Activated naive CD8-positive, alpha-beta T cell treated with anti-CD3 and anti-CD28 coated beads, Interleukin-2, amount 10 ng/mL, durations not matched to agents 7 days and 5 days (primary cell): ENCODE measurements around the gene JPH2. TPM values are rescaled to one million over a fixed set of nuclear protein-coding genes. Genes with fewer than 3 reads are reported as not detected.

Experiments
- ATAC-seq: fragments of 150-1000 bp; cut with Tn5 transposase; one replicate; pipeline ENCODE4 v1.10.0; 2021; ENCODE audit warnings: low read depth, moderate library complexity
- POLR2A ChIA-PET: fragments of 350-600 bp; sonication (Branson Sonifier 250); formaldehyde crosslinking; loops from one replicate; lab custom pipeline; 2021; ENCODE audit warnings: antibody characterized with exemption; lab: Charles Lee
- DNase-seq: peaks from one replicate; pipeline ENCODE4 v3.0.0; 2021
- H3K27ac Mint-ChIP-seq: one replicate; pipeline ENCODE4 v1.8.0; 2022; ENCODE audit warnings: mild to moderate bottlenecking, mixed read lengths
- H3K27me3 Mint-ChIP-seq: one replicate; pipeline ENCODE4 v1.8.0; 2022; ENCODE audit warnings: mild to moderate bottlenecking, moderate library complexity, mixed read lengths
- H3K36me3 Mint-ChIP-seq: one replicate; pipeline ENCODE4 v1.8.0; 2021; ENCODE audit warnings: mild to moderate bottlenecking, mixed read lengths
- H3K4me1 Mint-ChIP-seq: one replicate; pipeline ENCODE4 v1.8.0; 2021; ENCODE audit warnings: mixed read lengths
- H3K4me3 Mint-ChIP-seq: one replicate; pipeline ENCODE4 v1.8.0; 2022; ENCODE audit warnings: mild to moderate bottlenecking, moderate library complexity, mixed read lengths
- H3K9me3 Mint-ChIP-seq: one replicate; pipeline ENCODE4 v1.8.0; 2021; ENCODE audit warnings: mixed read lengths
- total RNA-seq, 2 experiments: library from RNA; stranded (reverse); gene quantifications; one replicate each; pipeline ENCODE4 v1.2.3, GENCODE V29; 2021

Gene JPH2
- total RNA-seq, 2 experiments from 2014 or later = 0.36 to 0.37 TPM

GRCh38 chr20:44083220-44083933 is 103.6 kb downstream of the JPH2 start:
- no peak overlapping the region for H3K4me3 Mint-ChIP-seq
- POLR2A ChIA-PET = no interaction called here
- peaks cover 12% of the 10 kb centered on the region for H3K4me1 Mint-ChIP-seq
- H3K27ac Mint-ChIP-seq = no peak overlapping the region
- peaks cover 3% of the 10 kb centered on the region for H3K27me3 Mint-ChIP-seq
- DNase-seq = no peak
- no peak for ATAC-seq
- no peaks in the 10 kb centered on the region for H3K9me3 Mint-ChIP-seq
- H3K36me3 Mint-ChIP-seq = no peaks in the 10 kb centered on the region

GRCh38 chr20:44081888-44082287 is 105.1 kb downstream of the JPH2 start:
- Mint-ChIP-seq H3K4me3 (no peak overlapping the region), H3K9me3 (no peaks in the 10 kb centered on the region), H3K27me3 (peaks cover 6% of the 10 kb centered on the region), H3K27ac (no peak overlapping the region), H3K36me3 (no peaks in the 10 kb centered on the region), H3K4me1 (peaks cover 15% of the 10 kb centered on the region)
- DNase-seq (no peak), ATAC-seq (no peak)
- POLR2A ChIA-PET = no interaction called here

- H3K4me1 Mint-ChIP-seq = peaks cover 15% of the 10 kb centered on the region
- no peaks in the 10 kb centered on the region for H3K36me3 Mint-ChIP-seq
- POLR2A ChIA-PET = interaction anchor here (1.1 kb wide), 1 partner anchor 331 kb away, joined by 4 read pairs; no protein-coding TSS in a partner anchor
- H3K27ac Mint-ChIP-seq = no peak overlapping the region
- H3K27me3 Mint-ChIP-seq = peaks cover 6% of the 10 kb centered on the region
- DNase-seq = no peak
- no peak overlapping the region for H3K4me3 Mint-ChIP-seq
- no peaks in the 10 kb centered on the region for H3K9me3 Mint-ChIP-seq
- ATAC-seq = no peak
These were observed 105.5 kb downstream of the JPH2 start for GRCh38 chr20:44081476-44081875.

- Mint-ChIP-seq H3K4me3 (no peak overlapping the region), H3K27ac (no peak overlapping the region), H3K4me1 (peaks cover 15% of the 10 kb centered on the region), H3K27me3 (peaks cover 6% of the 10 kb centered on the region), H3K9me3 (no peaks in the 10 kb centered on the region), H3K36me3 (no peaks in the 10 kb centered on the region)
- POLR2A ChIA-PET = interaction anchor here (1.1 kb wide), 1 partner anchor 330 kb away, joined by 4 read pairs; no protein-coding TSS in a partner anchor
- DNase-seq (peak; percentile 70), ATAC-seq (peak; percentile 89)
These were observed 106.2 kb downstream of the JPH2 start for GRCh38 chr20:44080646-44081267.

GRCh38 chr20:44080064-44080463 is 106.9 kb downstream of the JPH2 start:
- H3K9me3 Mint-ChIP-seq = no peaks in the 10 kb centered on the region
- DNase-seq (no peak), ATAC-seq (no peak)
- no peak overlapping the region for H3K27ac Mint-ChIP-seq
- no peak overlapping the region for H3K4me3 Mint-ChIP-seq
- H3K27me3 Mint-ChIP-seq = peaks cover 9% of the 10 kb centered on the region
- POLR2A ChIA-PET = no interaction called here
- H3K4me1 Mint-ChIP-seq = peaks cover 17% of the 10 kb centered on the region
- no peaks in the 10 kb centered on the region for H3K36me3 Mint-ChIP-seq

- Mint-ChIP-seq H3K4me3 (no peak overlapping the region), H3K27me3 (peaks cover 9% of the 10 kb centered on the region), H3K4me1 (peaks cover 23% of the 10 kb centered on the region), H3K9me3 (no peaks in the 10 kb centered on the region), H3K36me3 (no peaks in the 10 kb centered on the region), H3K27ac (no peak overlapping the region)
- DNase-seq = no peak
- no peak for ATAC-seq
- POLR2A ChIA-PET = no interaction called here
These were observed 107.7 kb downstream of the JPH2 start for GRCh38 chr20:44079291-44079690.

- POLR2A ChIA-PET = no interaction called here
- Mint-ChIP-seq H3K27ac (no peak overlapping the region), H3K4me1 (peaks cover 43% of the 10 kb centered on the region), H3K27me3 (peaks cover 10% of the 10 kb centered on the region), H3K36me3 (no peaks in the 10 kb centered on the region), H3K9me3 (no peaks in the 10 kb centered on the region), H3K4me3 (no peak overlapping the region)
- DNase-seq (no peak), ATAC-seq (no peak)
These were observed 111.1 kb downstream of the JPH2 start for GRCh38 chr20:44075950-44076232.

GRCh38 chr20:44075191-44075949 is 111.6 kb downstream of the JPH2 start:
- no peak overlapping the region for H3K4me3 Mint-ChIP-seq
- peak; percentile 27 for DNase-seq

GRCh38 chr20:44074252-44075151 is 112.5 kb downstream of the JPH2 start:
- ATAC-seq = no peak
- Mint-ChIP-seq H3K9me3 (no peaks in the 10 kb centered on the region), H3K4me3 (no peak overlapping the region), H3K27me3 (peaks cover 10% of the 10 kb centered on the region), H3K36me3 (no peaks in the 10 kb centered on the region), H3K27ac (no peak overlapping the region), H3K4me1 (peaks cover 48% of the 10 kb centered on the region)
- POLR2A ChIA-PET = no interaction called here
- peak; percentile 26 for DNase-seq

More at GRCh38 chr20:44075191-44075949, 111.6 kb downstream of the JPH2 start:
- peaks cover 10% of the 10 kb centered on the region for H3K27me3 Mint-ChIP-seq
- POLR2A ChIA-PET = no interaction called here
- H3K36me3 Mint-ChIP-seq = no peaks in the 10 kb centered on the region
- H3K27ac Mint-ChIP-seq = no peak overlapping the region
- H3K4me1 Mint-ChIP-seq = peaks cover 44% of the 10 kb centered on the region
- H3K9me3 Mint-ChIP-seq = no peaks in the 10 kb centered on the region
- ATAC-seq = no peak

- no peaks in the 10 kb centered on the region for H3K36me3 Mint-ChIP-seq
- no peak for ATAC-seq
- H3K27me3 Mint-ChIP-seq = peaks cover 10% of the 10 kb centered on the region
- H3K27ac Mint-ChIP-seq = no peak overlapping the region
- no peak overlapping the region for H3K4me3 Mint-ChIP-seq
- POLR2A ChIA-PET = no interaction called here
- DNase-seq = peak; percentile 20
- H3K9me3 Mint-ChIP-seq = no peaks in the 10 kb centered on the region
- H3K4me1 Mint-ChIP-seq = peaks cover 52% of the 10 kb centered on the region
These were observed 113.3 kb downstream of the JPH2 start for GRCh38 chr20:44073675-44074071.

GRCh38 chr20:44073011-44073674 is 113.8 kb downstream of the JPH2 start:
- Mint-ChIP-seq H3K4me1 (peaks cover 53% of the 10 kb centered on the region), H3K27ac (no peak overlapping the region), H3K4me3 (no peak overlapping the region), H3K9me3 (no peaks in the 10 kb centered on the region), H3K27me3 (peaks cover 8% of the 10 kb centered on the region), H3K36me3 (no peaks in the 10 kb centered on the region)
- ATAC-seq (no peak), DNase-seq (peak; percentile 30)
- POLR2A ChIA-PET = no interaction called here

- H3K27ac Mint-ChIP-seq = no peak overlapping the region
- no peak for ATAC-seq
- H3K9me3 Mint-ChIP-seq = no peaks in the 10 kb centered on the region
- no peak for DNase-seq
- no peaks in the 10 kb centered on the region for H3K36me3 Mint-ChIP-seq
- peaks cover 6% of the 10 kb centered on the region for H3K27me3 Mint-ChIP-seq
- POLR2A ChIA-PET = no interaction called here
- no peak overlapping the region for H3K4me3 Mint-ChIP-seq
- H3K4me1 Mint-ChIP-seq = peaks cover 59% of the 10 kb centered on the region
These were observed 114.6 kb downstream of the JPH2 start for GRCh38 chr20:44072384-44072783.
